Dedifferentiated amniotic fluid mesenchymal stem cell (primary cell): Measurements from ENCODE around the gene MYO10.

ENCODE experiments used
- DNase-seq: peaks from one replicate; pipeline ENCODE4 v3.0.0-alpha.2; 2016; ENCODE audit errors: extremely low spot score

Gene MYO10

DNA sequence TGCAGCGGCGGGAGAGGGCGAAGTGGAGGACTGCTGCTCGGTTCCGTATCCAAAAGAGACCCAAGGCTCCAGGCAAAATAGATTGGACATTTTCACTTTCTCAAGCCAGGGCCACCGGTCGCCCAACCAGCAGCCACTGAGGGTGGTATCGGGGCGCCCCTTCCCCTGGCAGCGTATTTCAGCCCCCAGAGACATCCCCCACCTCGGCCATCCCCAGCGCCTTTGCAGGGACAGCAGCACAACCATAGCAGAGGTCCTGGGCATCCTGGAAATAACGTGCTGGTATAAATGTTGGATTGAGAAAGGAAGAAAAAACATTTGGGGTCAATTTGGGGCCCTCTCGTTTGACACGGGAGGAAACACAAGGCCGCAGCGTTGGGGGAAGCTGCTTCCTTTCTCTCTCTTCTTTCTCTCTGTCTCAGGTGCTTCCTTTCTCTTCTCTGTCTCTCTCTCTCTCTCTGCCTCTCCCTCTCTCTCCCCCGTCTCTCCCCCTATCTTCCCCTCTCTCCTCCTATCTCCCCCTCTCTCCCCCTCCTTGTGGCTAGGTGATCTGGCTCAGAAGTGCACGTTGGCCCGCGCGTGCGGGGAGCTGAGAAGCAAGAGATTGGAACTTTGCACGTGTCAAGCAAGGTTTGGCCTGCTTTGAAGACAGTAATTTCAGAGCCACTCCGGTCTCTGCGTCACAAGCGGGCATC is 318.7 kb downstream of the MYO10 start:
- DNase-seq = no peak

GRCh38 chr5:16616536-16617273 is 319.4 kb downstream of the MYO10 start, which contains the start of gene RETREG1:
Gene RETREG1 (minus strand): TSS chr5:16616997. CDS start chr5:16616971, 26 bp downstream.
- DNase-seq = no peak

GRCh38 chr5:16615741-16616535 is 320.1 kb downstream of the MYO10 start:
- DNase-seq = no peak

DNA sequence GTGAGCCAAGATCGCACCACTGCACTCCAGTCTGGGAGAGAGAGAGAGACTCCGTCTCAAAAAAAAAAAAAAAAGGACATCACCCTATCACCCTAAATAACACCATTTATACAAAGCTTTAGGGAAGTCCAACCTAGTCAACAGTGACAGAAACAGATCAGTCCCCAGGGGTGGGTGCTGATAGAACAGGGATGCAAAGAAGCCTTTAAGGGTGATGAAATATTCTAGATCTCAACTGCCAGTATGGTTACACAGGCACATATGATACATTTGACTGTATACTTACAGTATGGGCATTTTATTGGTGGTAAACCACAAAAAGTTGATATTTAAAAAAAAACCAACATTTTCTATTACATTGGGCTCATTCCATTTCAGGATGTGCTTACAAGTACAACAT is 324.1 kb downstream of the MYO10 start:
- no peak for DNase-seq
